Trophoblast cell (in vitro differentiated cells and primary cell): Measurements from ENCODE around the gene TAC3.
"Not testable (repeated sequence)": the region's sequence is repeated elsewhere in the genome, so short reads cannot be mapped to it uniquely, and the experiment has no call there.

Experiments used
- DNase-seq, 2 donors: peaks; one replicate each; pipeline ENCODE4 v3.0.0-alpha.2; 2016
- H2AFZ ChIP-seq: 2 replicates; pipeline ENCODE4 v1.6.1; 2013; ENCODE audit warnings: low read length, moderate library complexity, mild to moderate bottlenecking; ENCODE audit not compliant: insufficient read depth, poor library complexity
- H2AK5ac ChIP-seq: 2 replicates; pipeline ENCODE4 v1.6.1; 2013; ENCODE audit warnings: mild to moderate bottlenecking, low read length
- H2BK120ac ChIP-seq: 2 replicates; pipeline ENCODE4 v1.6.1; 2013; ENCODE audit warnings: low read length, mild to moderate bottlenecking, moderate library complexity; ENCODE audit not compliant: insufficient read depth, poor library complexity
- H2BK12ac ChIP-seq: 2 replicates; pipeline ENCODE4 v1.6.1; 2013; ENCODE audit warnings: mild to moderate bottlenecking, low read length, moderate library complexity
- H2BK5ac ChIP-seq: 2 replicates; pipeline ENCODE4 v1.6.1; 2013; ENCODE audit warnings: low read length, low read depth, moderate library complexity, mild to moderate bottlenecking; ENCODE audit not compliant: poor library complexity
- H3K14ac ChIP-seq: 2 replicates; pipeline ENCODE4 v1.6.1; 2013; ENCODE audit warnings: mild to moderate bottlenecking, low read length
- H3K18ac ChIP-seq: 2 replicates; pipeline ENCODE4 v1.6.1; 2013; ENCODE audit warnings: mild to moderate bottlenecking, low read length
- H3K23ac ChIP-seq: 2 replicates; pipeline ENCODE4 v1.6.1; 2013; ENCODE audit warnings: low read length
- H3K27ac ChIP-seq: 2 replicates; pipeline ENCODE4 v1.5.1; 2013; ENCODE audit warnings: low read depth, mild to moderate bottlenecking, inconsistent platforms, low read length, moderate library complexity
- H3K27me3 ChIP-seq: 2 replicates; pipeline ENCODE4 v1.6.1; 2013; ENCODE audit warnings: inconsistent platforms, mild to moderate bottlenecking, low read length, moderate library complexity; ENCODE audit not compliant: insufficient read depth
- H3K36me3 ChIP-seq, 2 experiments: 1 replicate in 1 of 2; 2 replicates in 1 of 2; pipeline ENCODE4 v1.6.1; 2013; ENCODE audit warnings: low read length in 2 of 2, mild to moderate bottlenecking in 2 of 2, moderate library complexity in 1 of 2; ENCODE audit not compliant: insufficient read depth in 2 of 2, control insufficient read depth in 1 of 2
- H3K4ac ChIP-seq: 2 replicates; pipeline ENCODE4 v1.6.1; 2013; ENCODE audit warnings: low read depth, mild to moderate bottlenecking, low read length, moderate library complexity
- H3K4me1 ChIP-seq, 2 experiments: 1 replicate in 1 of 2; 2 replicates in 1 of 2; pipeline ENCODE4 v1.6.1; 2013; ENCODE audit warnings: low read length in 2 of 2, mild to moderate bottlenecking in 2 of 2, moderate library complexity in 1 of 2; ENCODE audit not compliant: insufficient read depth in 2 of 2, control insufficient read depth in 1 of 2
- H3K4me2 ChIP-seq: 2 replicates; pipeline ENCODE4 v1.6.1; 2013; ENCODE audit warnings: inconsistent platforms, mild to moderate bottlenecking, low read length, moderate library complexity
- H3K4me3 ChIP-seq: 2 replicates; pipeline ENCODE4 v1.5.1; 2013; ENCODE audit warnings: mild to moderate bottlenecking, low read depth, low read length, inconsistent platforms
- H3K79me1 ChIP-seq: one replicate; pipeline ENCODE4 v1.6.1; 2013; ENCODE audit warnings: low read length
- H3K79me2 ChIP-seq: 2 replicates; pipeline ENCODE4 v1.6.1; 2013; ENCODE audit warnings: low read length, mild to moderate bottlenecking; ENCODE audit not compliant: control insufficient read depth, insufficient read depth, poor library complexity
- H3K9ac ChIP-seq: 2 replicates; pipeline ENCODE4 v1.6.1; 2013; ENCODE audit warnings: mild to moderate bottlenecking, low read length
- H3K9me3 ChIP-seq: 2 replicates; pipeline ENCODE4 v1.6.1; 2013; ENCODE audit warnings: low read depth, mild to moderate bottlenecking, control low read depth, inconsistent platforms, low read length; ENCODE audit not compliant: insufficient read depth
- H4K12ac ChIP-seq: 2 replicates; pipeline ENCODE4 v1.6.1; 2013; ENCODE audit warnings: low read depth, mild to moderate bottlenecking, low read length, moderate library complexity
- H4K8ac ChIP-seq: 2 replicates; pipeline ENCODE4 v1.6.1; 2013; ENCODE audit warnings: low read depth, mild to moderate bottlenecking, low read length, moderate library complexity
- H4K91ac ChIP-seq: one replicate; pipeline ENCODE4 v1.6.1; 2013; ENCODE audit warnings: low read depth, mild to moderate bottlenecking, low read length, moderate library complexity
- WGBS: extraction: QIAGEN DNeasy Blood & Tissue Kit; methylation state at CpG from one replicate; pipeline ENCODE4 v1.1.7; 2013; ENCODE audit warnings: missing lambda C conversion rate; ENCODE audit not compliant: insufficient read length, insufficient coverage; ENCODE audit errors: extremely low coverage; 5-methylcytosine and 5-hydroxymethylcytosine counted together

The TAC3 gene

DNA sequence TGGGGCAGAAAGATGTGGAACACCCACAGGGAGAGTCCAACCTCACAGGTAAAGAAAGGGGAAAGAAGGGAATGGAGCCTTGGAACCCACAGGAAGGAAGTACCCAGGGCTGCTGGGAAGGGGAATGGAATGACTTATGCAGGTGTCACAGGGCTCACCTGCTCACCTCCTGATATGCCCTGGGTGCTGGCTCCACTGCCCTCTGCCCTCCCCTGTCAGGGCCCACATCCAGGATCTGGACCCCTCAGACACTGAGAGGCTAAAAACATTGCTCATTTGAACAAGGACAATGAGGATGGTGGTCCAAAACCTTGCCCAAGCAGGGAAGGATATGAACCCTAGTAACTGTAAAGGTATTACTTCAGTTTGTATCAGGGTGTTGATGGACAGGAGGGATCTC, 29.3 kb downstream of the TAC3 start:
- H2AK5ac ChIP-seq = peak overlapping the region; percentile 3
- no peak overlapping the region for H2BK5ac ChIP-seq
- no peak overlapping the region for H2AFZ ChIP-seq
- no peak overlapping the region for H2BK120ac ChIP-seq
- H3K9ac ChIP-seq = no peak overlapping the region
- DNase-seq = no peak
- no peak overlapping the region for H3K4me2 ChIP-seq
- peaks cover 2% of the 10 kb centered on the region for H3K9me3 ChIP-seq
- H3K4me3 ChIP-seq = no peak overlapping the region
- no peak overlapping the region for H4K8ac ChIP-seq
- H3K4ac ChIP-seq = no peak overlapping the region
- peaks cover 4 to 7% of the 10 kb centered on the region in 2 experiments for H3K4me1 ChIP-seq
- H3K18ac ChIP-seq = no peak overlapping the region
- no peaks in the 10 kb centered on the region for H3K79me2 ChIP-seq
- no peak overlapping the region for H3K14ac ChIP-seq
- peaks cover 2% of the 10 kb centered on the region for H3K79me1 ChIP-seq
- H3K23ac ChIP-seq = no peak overlapping the region
- no peaks in the 10 kb centered on the region for H3K27me3 ChIP-seq
- H3K27ac ChIP-seq = no peak overlapping the region
- H4K12ac ChIP-seq = no peak overlapping the region
- H3K36me3 ChIP-seq = no peaks in the 10 kb centered on the region
- peak overlapping the region; percentile 51 for H2BK12ac ChIP-seq
- H4K91ac ChIP-seq = no peak overlapping the region

DNA sequence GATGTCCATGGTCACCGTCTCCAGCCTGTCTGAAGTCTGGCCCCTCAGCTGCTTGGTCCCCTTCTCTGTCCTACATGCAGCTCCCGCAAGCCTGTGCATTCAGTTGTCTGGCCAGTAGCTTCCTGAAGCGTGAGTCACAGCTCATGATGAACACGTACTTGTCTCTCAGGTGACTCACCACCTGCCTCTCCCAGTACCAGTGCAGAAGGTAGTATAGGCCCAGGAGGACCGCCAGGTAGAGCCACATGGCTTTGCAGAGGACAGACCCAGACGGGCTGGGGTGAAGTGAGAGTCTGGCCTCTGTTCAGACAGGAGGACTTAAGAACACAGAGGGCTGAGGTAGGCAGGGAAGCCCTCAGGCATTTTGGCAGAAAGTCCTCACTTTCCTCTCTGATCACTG, 30.6 kb downstream of the TAC3 start:
- H3K14ac ChIP-seq, H3K23ac ChIP-seq, H3K4me1 ChIP-seq, H3K27ac ChIP-seq, H3K27me3 ChIP-seq, H4K12ac ChIP-seq, H3K9me3 ChIP-seq, H2AK5ac ChIP-seq, H4K8ac ChIP-seq, H3K18ac ChIP-seq, H3K36me3 ChIP-seq, H3K79me2 ChIP-seq, H3K79me1 ChIP-seq, H3K9ac ChIP-seq, H2AFZ ChIP-seq, H3K4ac ChIP-seq, H2BK5ac ChIP-seq, H3K4me3 ChIP-seq, H2BK120ac ChIP-seq, H2BK12ac ChIP-seq, H4K91ac ChIP-seq, H3K4me2 ChIP-seq: not testable (repeated sequence)
- DNase-seq = peak; percentile 83 to 89
- WGBS = no CpG with 5 or more reads among the region's 6 CpGs

DNA sequence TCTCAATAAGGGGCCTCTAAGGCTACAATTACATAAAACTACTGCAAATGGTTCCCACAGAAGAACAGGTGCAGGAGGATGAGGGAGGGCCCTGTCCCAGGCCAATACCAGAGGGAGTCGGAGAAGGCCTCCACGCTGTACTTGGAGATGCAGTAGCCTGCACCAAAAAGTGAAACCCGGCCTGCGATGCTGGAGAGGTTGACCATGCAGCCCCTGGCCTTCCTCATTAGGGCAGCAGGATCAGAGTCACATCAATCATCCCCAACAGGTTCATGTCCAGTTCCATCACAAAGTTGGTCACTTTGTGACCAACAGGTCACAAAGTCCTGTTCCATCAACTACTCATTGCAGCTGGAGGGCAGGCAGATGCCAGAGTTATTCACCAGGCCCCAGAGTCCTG, 32.9 kb downstream of the TAC3 start:
- no peak overlapping the region for H4K12ac ChIP-seq
- H3K4me1 ChIP-seq = peaks cover 4 to 7% of the 10 kb centered on the region in 2 experiments
- H3K4me3 ChIP-seq = no peak overlapping the region
- no peak overlapping the region for H4K8ac ChIP-seq
- H2BK5ac ChIP-seq = no peak overlapping the region
- no peak overlapping the region for H2BK120ac ChIP-seq
- no CpG with 5 or more reads among the region's 4 CpGs for WGBS
- no peak overlapping the region for H3K23ac ChIP-seq
- H3K27ac ChIP-seq = no peak overlapping the region
- no peak overlapping the region for H3K4ac ChIP-seq
- no peak overlapping the region for H2AFZ ChIP-seq
- no peaks in the 10 kb centered on the region for H3K79me2 ChIP-seq
- H3K79me1 ChIP-seq = peaks cover 2% of the 10 kb centered on the region
- H3K27me3 ChIP-seq = no peaks in the 10 kb centered on the region
- no peak overlapping the region for H2BK12ac ChIP-seq
- H3K9me3 ChIP-seq = peaks cover 5% of the 10 kb centered on the region
- no peak overlapping the region for H2AK5ac ChIP-seq
- no peaks in the 10 kb centered on the region for H3K36me3 ChIP-seq
- no peak overlapping the region for H4K91ac ChIP-seq
- no peak overlapping the region for H3K4me2 ChIP-seq
- no peak overlapping the region for H3K9ac ChIP-seq
- no peak overlapping the region for H3K14ac ChIP-seq
- DNase-seq = no peak
- no peak overlapping the region for H3K18ac ChIP-seq

DNA sequence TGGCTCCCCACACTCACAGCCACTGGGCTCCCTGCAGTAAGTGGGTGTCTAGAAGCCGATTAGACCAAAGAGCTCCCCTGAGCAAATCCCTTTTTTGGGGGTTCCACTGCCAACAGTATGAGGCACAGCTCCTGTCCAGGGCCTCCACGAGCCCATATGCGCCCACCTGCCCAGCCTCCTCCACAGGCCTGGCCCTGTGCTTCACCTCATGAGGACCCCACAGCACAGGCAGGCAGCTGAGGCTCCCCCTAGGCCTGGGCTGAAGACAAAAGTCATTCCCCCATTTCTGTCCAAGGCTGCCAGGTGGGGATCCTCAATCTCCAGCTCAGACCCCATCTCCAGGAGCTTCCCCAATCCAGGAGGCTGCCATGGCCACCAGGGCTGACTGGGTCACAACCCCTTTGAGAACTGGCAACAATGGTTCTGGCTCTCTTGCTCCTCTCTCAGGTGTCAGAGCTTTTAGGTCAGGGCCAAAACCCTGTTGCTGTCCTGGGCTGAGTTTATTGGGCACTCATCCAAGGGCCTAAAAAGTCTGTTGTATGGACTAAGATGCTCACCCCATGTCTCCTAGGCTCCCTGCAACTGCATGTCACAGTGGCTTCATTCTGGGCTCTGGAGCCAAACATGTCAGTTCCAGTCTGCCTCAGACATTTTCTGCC, 33.6 kb downstream of the TAC3 start:
- no CpG with 5 or more reads among the region's 3 CpGs for WGBS
- not testable (repeated sequence) for H2BK120ac ChIP-seq, H4K12ac ChIP-seq, DNase-seq, H3K27me3 ChIP-seq, H2AFZ ChIP-seq, H3K4me2 ChIP-seq, H2BK12ac ChIP-seq, H3K79me1 ChIP-seq, H3K79me2 ChIP-seq, H3K4me3 ChIP-seq, H3K9me3 ChIP-seq, H2AK5ac ChIP-seq, H3K4ac ChIP-seq, H3K14ac ChIP-seq, H3K18ac ChIP-seq, H2BK5ac ChIP-seq, H3K23ac ChIP-seq, H3K36me3 ChIP-seq, H4K8ac ChIP-seq, H3K4me1 ChIP-seq, H3K9ac ChIP-seq, H3K27ac ChIP-seq, H4K91ac ChIP-seq
